Stimulated activated CD4-positive, alpha-beta T cell treated with anti-CD3 and anti-CD28 coated beads, TNF-alpha, amount 100 ng/mL, for 1 hour (primary cell): ENCODE results near the gene SYNDIG1.

Experiments
- DNase-seq, 3 donors: peaks; one replicate each; pipeline ENCODE4 v3.0.0-alpha.2; 2020; ENCODE audit warnings: low read depth in 3 of 3, low spot score in 1 of 3

The SYNDIG1 gene

DNA sequence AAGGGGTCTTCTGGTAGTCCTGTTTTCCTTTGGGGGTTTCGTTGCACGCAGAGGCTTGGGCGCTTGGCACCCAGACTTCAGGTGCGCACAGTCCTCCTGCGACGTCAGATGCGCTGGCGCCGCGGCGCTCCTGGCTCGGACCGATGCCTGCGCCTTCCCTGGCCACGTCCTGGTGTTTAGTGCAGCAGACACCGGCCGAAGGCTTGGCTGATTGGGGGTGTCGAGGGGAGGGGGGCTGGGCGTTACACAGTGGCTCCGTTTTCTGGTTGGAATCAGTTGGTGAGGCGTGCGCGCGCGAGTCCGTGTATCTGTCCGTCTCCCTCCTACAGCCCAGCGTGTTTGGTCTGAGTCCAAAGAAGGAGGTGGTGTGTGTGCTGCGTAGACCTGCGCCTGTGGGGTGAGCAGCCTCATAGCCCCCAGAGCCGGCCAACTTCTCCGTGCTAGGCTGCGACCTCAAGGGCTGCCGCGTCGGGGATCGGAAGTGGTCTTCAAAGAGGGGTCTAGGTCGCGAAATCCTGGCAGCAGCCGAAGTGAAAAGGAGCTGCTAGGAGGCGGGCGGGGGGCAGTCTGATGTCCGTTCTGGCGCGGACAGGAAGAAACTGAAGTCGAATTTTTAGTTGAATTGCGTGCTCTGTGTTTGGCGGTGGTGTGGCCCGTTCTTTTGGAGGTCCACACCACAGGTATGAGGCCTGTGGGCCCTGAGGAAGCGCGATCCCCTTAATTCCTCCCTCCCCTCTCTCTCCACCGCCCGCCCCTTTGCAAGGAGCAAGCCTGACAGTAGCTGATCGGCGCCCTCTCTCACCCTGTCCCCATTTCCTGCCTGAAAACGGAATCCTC is 1.5 kb downstream of the SYNDIG1 start:
- DNase-seq, result no peak

DNA sequence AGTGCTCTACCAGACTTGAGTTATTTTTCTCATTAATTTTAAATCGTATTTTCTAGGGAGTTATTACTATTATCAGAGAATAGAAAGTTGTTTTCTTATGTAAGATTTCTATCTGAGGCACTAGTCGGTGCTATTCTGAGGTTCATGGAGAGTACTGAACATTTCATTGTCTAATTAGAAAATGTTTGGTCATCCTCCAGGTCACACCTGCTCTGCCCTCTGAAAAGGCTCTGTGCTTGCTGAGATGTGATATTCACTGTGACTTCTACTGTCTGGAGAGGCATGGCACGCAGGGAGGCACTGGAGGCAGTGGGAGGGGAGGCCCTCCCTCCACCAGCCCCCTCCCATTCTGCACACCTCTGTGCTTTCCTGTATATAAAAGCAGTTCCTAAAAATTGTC is 3.0 kb downstream of the SYNDIG1 start:
- no peak for DNase-seq

DNA sequence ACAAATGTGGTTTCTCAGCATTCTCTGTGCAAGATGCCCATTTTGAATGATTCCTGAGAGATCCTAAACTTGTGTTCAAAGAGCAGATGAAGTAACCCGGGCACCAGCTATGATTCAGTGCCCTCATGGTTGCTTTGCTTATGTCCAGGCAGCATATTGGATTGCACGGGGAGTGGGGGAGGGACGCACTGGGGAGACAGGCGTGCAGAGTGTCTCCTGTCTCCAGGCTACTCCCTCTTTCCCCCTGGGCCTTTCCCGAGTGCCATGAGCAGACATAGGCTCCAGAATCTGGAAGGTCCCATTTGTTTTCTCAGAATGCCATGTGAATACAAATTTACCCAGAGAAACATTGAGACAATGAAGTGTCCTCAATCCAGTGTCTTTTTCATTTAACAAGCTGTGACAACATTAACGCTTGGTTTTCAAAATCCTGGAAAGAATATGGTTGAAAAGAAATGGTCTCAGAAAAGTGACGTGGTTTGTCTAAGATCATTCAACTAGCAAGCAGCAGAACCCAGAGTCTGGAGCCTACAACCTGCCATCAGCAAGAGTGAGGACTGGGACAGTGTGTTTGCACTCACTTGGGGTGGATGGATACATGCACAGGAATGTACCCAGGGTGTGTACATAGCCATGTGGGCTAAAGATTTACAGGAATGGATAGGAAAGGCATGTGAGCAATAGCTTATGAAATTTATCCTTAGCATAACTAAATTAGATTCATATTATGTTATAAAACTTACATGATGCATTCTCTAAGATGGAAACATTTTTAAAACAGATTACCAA is 4.2 kb downstream of the SYNDIG1 start:
- DNase-seq, result no peak

DNA sequence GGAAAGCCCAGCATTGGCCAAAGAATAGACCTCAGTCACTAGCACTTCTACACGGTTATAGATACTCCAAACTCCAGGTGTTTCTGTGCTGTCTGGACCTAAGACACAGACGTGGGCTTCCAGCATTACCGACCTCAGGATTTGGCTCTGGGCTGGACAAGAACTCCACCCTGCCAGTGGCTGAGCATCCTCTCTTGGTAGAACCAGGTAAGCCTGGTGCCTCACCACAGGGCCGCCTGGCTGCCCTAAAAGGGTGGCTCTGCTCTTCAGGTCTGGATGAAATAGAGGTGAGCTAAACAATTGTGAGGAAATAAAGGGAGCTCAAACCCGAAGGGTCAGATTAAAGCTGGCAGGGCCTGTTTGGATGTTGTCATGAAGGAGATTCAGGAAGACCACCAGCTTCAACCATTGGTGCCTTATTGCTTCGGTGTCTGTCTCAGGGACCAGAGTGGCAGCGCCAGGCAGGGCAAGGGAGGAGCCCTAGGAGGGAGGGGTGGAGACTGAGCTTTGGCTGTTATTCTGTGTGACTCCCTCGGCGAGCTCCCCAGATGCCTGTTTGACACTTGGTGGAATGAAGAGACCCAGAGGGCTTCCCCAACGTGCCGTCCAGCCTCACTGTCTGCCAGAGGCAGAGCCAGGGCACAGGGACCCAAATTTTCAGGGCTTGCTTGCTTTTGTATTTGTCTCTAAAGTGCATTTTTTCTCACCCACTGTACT is 8.6 kb downstream of the SYNDIG1 start:
- DNase-seq, result no peak

DNA sequence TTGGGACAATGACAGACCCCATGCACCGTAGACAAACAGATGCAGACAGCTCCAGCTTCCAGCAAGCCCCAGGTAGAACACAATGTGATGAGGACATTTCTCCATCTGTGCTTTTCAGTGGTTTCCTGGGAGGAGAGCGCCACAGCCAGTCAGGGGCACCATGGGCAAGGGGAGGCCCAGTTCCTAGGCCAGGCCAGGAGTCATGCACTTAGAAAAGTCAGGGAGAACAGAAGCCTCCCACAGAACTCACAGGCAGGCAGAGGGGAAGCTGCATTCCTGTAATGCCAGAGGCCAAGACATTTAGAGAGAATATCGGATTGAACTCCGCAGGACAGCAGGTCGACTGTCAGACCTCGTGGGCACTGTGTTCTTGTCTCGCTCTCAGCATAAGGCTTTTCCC is 9.2 kb downstream of the SYNDIG1 start:
- no peak for DNase-seq

DNA sequence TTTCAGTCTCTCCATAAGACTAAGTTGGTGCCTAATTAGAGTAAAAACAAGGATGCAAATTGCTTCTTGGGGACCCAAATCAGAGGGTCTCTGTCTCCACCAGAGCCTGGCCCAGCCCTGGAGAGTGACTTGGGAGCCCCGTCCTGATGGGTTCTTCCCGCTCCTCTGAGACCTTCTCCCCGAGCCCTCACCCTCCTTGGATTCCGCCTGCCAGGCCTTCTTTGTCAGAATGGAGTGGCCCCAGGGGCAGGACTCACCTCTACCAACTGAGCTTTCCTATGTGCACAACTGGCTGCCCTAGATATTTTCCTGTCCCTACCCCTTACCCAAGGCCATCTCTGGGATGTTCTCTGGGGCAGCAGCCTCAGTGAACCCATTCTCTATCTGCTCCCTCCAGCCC is 9.7 kb downstream of the SYNDIG1 start:
- DNase-seq, result no peak

DNA sequence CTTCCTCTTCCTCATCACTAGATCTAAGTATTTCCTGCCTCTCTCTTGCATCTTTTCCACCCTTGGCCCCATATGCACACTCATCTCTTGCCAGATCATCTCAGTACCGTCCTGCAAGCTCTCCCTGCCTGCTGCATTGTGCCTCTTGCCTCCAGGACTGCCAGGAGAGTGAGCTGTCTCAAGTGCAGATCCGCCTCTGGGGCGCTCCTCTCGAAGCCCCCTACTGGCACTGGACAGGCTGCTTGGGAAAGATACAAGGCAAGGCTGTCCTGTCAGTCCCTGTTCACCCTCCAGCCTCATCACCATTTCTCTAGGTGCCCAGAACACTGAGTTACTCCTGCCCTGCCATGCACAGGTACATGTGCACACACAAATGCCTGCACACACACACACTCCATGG is 10.2 kb downstream of the SYNDIG1 start:
- no peak for DNase-seq

DNA sequence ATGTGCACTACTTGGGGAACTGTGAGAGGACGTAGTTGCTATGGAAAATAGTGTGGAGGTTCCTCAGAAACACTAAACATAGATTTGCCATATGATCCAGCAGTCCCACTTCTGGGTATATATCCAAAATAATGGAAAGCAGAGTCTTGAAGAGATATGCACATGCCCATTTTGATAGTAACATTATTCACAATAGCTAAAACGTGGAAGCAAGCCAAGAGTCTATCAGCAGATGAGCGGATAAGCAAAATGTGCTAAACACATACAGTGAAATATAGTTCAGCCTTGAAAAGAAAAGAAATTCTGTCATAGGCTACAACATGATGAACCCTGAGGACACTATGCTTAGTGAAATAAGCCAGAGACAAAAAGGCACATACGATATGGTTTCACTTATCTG is 11.1 kb downstream of the SYNDIG1 start:
- DNase-seq, result no peak

DNA sequence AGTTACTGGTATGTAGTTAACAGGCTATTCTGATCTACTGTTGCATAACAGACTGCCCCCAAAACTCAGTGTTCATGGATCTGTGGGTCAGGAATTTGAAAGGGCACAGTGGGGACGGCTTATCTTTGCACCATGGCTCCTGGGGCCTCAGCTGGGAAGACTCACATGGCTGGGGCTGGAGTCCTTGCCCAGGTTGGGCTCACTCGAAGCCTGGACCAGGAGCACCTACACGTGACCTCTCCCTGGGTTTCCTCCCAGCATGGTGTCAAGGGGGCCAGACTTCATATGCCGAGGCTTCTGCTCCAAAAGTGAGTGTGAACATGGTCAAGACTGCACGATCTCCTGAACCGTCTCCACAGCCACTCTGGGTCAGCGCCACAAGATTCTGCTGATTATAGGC is 11.7 kb downstream of the SYNDIG1 start:
- DNase-seq, result no peak

DNA sequence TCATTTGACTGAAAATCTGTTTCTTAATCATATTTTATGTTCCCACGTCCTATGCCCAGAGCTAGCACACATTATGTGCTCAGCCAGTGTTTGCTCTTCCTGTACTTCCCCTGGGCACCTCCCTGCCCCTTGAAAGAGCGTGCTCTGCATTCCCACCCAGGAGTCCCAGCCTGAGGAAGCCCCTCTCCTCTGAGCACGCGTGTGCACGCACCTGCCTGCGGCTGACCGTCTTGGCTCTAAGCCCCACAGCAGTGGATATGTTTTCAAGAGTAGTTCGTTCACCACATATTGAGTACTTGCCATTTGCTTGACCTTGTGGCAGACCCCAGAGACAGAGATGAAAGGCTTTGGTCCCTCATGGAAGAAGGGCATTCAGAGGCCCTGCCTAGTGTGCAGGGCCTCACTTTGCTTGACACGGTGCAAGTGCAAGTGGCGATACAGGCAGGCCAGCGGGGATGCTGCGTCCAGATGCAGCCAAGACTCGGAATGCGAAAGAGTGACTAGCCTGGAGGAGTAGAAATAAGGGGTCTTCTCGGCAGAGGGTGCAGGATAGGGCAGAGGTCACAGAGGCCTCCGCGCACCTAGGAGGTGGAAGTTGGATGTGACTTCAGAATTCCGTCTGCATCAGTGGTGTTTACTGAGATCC is 14.1 kb downstream of the SYNDIG1 start:
- no peak for DNase-seq

DNA sequence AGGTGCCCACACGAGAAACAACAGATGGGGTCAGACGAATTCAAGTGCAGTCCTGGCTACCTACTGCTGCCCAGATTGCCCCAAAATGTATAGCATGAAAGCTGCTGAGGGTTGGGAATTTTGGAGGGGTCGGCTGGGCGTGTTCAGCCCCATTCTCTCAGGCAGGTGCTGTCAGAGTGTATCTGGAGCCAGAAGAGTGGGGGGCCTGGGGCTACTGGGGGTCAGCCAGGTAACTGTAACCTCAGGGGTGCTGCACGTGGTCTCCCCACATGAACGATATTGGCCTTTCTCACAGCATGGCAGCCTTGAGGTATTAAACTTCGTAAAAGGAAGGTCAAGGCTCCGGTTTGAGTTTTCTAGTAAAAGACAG is 14.6 kb downstream of the SYNDIG1 start:
- no peak for DNase-seq

DNA sequence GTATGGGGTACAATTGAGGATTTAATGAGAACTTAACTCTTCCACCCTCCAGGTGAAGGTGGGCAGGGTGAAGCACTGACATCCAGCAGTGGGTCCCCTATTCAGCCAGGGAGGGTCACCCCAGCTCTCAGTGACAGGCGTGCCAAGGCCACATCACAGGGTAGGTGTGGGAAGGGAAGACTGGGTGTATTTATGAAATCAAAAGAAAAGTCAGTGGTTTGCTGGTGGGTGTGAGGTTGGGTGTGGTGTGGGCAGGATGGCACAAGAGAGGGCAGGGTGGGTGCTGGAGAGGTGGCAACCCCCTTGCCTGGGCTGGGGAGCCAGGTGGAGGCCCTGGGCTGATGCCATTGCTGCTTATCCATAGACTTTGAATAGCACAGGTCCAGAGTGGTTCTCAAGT is 16.6 kb downstream of the SYNDIG1 start:
- no peak for DNase-seq

DNA sequence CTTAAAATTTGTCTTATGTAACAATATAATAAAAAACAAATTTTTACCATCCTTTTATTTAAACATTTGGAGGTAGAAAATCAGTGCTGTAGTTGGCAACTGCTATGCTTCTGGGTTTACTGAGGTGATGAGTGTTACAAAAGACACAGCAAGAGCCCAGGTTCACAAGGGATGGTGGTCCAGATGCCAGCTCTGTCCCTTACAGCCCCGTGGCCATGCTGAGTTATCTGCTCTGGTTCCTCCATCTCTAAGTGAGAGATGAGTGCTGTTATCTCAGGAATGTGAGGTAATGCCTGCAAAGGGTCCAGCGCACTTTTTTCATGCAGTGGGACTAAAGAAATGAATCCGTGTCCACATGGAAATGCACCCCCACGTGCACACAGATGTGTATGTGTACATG is 17.8 kb downstream of the SYNDIG1 start:
- no peak for DNase-seq

DNA sequence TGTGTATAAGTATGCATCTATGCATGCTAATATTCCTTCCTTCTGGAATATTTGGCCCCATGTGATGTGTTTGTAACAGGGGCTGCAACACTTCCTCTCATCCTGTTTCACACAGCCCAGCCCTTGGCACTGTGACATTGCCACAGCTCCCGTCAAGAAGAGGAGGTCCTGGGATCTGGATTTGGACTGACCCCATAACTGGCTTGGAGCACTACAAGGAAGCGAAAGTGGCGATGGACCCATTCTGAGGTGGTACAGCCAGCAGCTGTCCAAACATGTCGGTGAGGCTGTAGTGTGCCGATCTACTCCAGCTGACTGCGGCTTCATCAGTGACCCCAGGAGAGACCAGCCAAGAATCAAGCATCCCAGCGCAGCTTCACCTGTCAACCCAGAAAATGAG is 18.2 kb downstream of the SYNDIG1 start:
- no peak for DNase-seq

DNA sequence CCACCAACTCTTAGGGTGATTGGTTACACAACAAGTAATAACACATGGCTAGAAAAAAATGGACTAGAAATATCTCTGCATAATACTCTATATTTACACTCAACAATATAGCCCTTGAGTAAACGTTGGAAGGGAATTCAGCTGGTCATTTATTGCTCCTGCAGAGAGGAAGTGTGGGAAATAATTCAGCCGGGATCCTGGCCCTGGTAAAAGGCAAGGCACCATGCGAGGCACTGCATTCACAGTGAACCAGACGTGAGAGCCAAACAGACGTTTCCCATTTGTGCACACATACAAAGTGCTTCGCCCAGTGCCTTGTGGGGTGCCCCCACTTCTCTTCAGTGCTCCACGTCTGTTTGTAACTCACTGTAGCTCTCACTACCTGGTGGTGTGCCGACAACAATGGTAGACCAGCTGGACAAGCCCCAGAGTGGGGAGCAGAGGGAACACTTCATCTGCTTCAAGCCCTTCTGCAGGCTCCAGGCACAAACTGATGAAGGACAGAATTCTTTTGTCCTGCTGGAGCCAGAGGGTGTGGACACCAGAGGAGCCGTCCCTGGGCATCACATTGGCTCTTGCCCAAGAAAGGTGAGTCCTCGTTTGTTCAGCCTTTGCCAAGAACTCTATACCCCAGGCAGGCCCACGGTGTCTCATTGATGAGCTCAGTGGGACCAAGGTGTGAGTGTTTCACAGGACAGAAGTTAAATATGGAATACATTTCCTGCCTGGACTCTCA is 18.8 kb downstream of the SYNDIG1 start:
- DNase-seq, result no peak

DNA sequence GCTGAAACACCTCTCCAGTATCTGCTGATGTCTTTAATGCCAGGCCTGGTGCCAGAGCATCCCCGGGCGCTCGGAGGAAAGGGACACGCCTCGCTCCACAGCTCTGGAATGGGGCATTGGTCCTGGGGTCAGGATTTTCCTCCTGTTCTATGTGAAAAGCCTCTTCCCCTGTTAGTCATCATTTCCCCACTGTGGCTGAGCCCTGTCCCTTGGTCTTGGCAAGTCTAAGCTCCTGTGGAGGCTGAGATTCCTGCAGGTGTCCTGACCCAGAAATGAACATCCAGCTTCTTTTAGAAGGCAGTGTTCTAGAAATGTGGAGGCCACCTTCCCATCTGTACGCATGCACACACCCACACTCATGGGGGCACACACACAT is 19.4 kb downstream of the SYNDIG1 start:
- no peak for DNase-seq

DNA sequence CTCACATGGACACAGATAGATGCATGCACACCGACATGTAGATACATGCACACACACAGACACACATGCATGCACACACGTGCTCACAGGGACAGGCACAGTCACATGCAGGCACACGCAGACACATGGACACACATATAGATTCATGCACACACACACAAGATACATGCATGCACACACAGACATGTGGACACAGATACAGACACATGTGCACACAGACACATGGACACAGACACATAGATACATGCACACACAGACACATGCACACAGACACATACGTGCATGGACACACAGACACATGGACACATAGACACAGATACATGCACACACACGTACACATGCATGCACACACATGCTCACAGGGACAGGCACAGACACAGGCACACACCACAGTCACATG is 19.8 kb downstream of the SYNDIG1 start:
- DNase-seq, result no peak

DNA sequence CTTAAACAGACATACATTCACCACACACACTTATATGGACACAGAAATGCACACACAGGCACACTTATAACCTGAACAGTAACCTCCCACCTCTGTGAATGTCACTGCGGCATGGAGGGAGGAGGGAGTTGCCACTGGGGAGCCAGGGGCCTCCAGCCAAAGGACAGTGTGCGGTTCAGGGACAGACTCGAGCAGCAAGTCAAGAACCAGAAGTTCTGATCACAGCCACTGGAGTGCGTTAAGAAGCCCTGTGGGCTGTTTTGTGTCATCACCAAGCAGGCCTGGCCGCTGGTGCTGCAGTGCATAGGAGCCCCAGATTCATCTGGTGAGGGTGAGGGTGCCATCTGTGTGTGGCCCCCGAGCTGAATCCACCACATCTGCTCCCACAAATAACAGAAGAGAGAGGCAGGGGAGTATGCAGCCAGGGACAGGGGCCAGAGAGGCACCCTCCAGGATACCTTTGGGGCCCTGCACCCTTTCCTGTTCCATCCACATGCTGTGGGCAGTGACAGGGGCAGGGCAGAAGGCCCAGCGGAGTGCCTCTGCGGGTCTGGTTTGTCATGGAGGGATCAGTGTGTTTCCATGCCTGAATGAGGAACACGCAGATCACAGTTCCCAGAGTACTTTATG is 20.3 kb downstream of the SYNDIG1 start:
- no peak for DNase-seq

DNA sequence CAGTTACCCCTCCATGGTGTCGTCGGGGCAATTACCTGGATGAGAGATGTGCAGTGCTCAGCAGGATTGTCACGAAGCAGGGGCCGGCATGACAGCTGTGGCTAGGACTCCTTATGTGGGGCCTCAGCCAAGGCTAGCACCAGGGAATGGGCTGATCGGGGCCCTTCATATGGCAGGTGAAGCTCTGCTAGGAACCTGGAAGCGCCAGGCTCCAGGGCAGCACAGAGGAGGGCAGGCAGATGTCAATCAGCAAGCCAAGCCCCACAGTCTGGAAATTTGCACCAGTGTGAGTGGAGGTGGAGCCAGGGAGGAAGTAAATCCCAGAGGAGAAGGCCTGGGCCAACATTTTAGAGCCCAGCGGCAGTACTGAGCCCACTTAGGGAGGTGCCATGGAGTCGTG is 21.2 kb downstream of the SYNDIG1 start:
- no peak for DNase-seq

DNA sequence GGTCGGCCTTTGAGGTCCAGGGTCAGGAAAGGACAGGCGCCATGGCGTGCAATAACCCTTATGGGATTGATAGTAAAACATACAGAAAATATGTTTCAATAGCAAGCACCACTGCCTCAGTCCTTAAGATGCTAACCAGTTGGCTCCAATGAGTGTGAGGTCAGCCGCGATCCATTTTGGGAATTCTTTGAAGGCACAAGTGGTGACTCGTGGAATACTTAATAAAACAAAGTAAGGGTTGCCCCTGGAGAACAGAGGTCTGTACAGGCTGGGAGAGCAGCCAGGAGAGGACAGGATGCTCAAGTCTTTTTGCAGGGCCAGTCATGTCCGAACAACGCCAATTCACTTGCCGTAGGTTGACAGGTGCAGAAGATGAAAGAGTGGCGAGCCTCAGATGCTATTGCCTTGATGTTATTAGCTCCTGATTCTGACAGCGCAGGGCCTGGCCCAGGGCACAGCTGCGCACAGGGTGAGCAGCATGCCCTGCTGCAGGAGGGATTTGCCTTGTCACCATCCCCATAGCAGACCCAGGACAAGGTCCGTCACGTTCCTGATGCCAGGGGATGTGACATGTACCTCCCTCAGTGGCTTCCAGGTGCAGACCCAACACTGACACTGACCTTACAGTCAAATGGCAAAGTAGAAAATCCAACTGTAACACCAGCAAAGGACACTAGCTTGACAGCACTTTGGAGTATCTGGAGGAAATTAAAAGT is 21.8 kb downstream of the SYNDIG1 start:
- DNase-seq, result no peak
